ENCODE data around the gene DARS2. TPM values are rescaled to one million over a fixed set of nuclear protein-coding genes. Genes with fewer than 3 reads are reported as not detected.

Gene DARS2
- 20.0 and 20.5 TPM in 2 replicates for total RNA-seq

GRCh38 chr1:173824315-173825081 is at the start of gene DARS2, which contains the start of gene CENPL:
Gene DARS2, plus strand, starts transcription at chr1:173824673. Its CDS starts 557 bp downstream, at chr1:173825230.
Gene CENPL, minus strand, starts transcription at chr1:173824883. Its CDS starts 13,584 bp downstream, at chr1:173811299.

GRCh38 chr1:173867753-173868265 is 43.3 kb downstream of the DARS2 start, which contains the start of gene GAS5:
Gene GAS5, minus strand, starts transcription at chr1:173867989.

GRCh38 chr1:173868266-173869020 is 44.0 kb downstream of the DARS2 start, which contains the start of gene ZBTB37:
Gene ZBTB37, plus strand, starts transcription at chr1:173868380. Its CDS starts 1,846 bp downstream, at chr1:173870226.

Other genes with a start within 250 kb of the DARS2 start
- not detected in 2 replicates for gene SLC9C2, start 221.6 kb upstream of the DARS2 start, total RNA-seq
- gene TEX50, start 189.3 kb upstream of the DARS2 start, total RNA-seq, result not detected in 2 replicates
- gene ANKRD45, start 154.8 kb upstream of the DARS2 start, total RNA-seq, result 0.24 and 0.64 TPM in 2 replicates
- gene KLHL20, start 109.7 kb upstream of the DARS2 start, total RNA-seq, result 20.2 and 31.3 TPM in 2 replicates
- gene CENPL, start 210 bp downstream of the DARS2 start, total RNA-seq, result 5.3 and 7.5 TPM in 2 replicates
- gene GAS5, start 43.3 kb downstream of the DARS2 start, total RNA-seq, result 501 and 2,372 TPM in 2 replicates
- 2.9 and 3.4 TPM in 2 replicates for gene ZBTB37, start 43.7 kb downstream of the DARS2 start, total RNA-seq
- gene SERPINC1, start 92.7 kb downstream of the DARS2 start, total RNA-seq, result 0.24 TPM in 1 of 2 replicates, not detected in the other
- 8.5 and 13.3 TPM in 2 replicates for gene RC3H1, start 197.7 kb downstream of the DARS2 start, total RNA-seq